ENCODE measurements around the gene TOR1A.

GRCh38 chr9:129835860-129836223 is 11.9 kb upstream of the TOR1A start:
- TF ChIP-seq CTCF (IDR thresholded peaks at IDR 0.05; ENCODE audit: low read depth, low read length, poor library complexity, severe bottlenecking): no peak
- no peak for TF ChIP-seq EZH2phosphoT487 (IDR thresholded peaks at IDR 0.05; ENCODE audit: borderline replicate concordance, low read length)
